ENCODE results near the gene DICER1. TPM values are rescaled to one million over a fixed set of nuclear protein-coding genes. Genes with fewer than 3 reads are reported as not detected.

DICER1 gene
- total RNA-seq, 2 donors from 2014 or later, result 49.3 to 53.7 TPM

- Histone ChIP-seq H3K36me3 (no peaks in the 10 kb centered on the region), H3K9ac (ENCODE audit: low read depth in 2 of 2, low read length in 2 of 2) (no peak overlapping the region), H3K4me1 (no peaks in the 10 kb centered on the region), H3K27me3 (no peaks in the 10 kb centered on the region), H3K4me3 (no peak overlapping the region), H3K9me3 (no peaks in the 10 kb centered on the region), H3K27ac (no peak overlapping the region)
- TF ChIP-seq, protein P1, sequence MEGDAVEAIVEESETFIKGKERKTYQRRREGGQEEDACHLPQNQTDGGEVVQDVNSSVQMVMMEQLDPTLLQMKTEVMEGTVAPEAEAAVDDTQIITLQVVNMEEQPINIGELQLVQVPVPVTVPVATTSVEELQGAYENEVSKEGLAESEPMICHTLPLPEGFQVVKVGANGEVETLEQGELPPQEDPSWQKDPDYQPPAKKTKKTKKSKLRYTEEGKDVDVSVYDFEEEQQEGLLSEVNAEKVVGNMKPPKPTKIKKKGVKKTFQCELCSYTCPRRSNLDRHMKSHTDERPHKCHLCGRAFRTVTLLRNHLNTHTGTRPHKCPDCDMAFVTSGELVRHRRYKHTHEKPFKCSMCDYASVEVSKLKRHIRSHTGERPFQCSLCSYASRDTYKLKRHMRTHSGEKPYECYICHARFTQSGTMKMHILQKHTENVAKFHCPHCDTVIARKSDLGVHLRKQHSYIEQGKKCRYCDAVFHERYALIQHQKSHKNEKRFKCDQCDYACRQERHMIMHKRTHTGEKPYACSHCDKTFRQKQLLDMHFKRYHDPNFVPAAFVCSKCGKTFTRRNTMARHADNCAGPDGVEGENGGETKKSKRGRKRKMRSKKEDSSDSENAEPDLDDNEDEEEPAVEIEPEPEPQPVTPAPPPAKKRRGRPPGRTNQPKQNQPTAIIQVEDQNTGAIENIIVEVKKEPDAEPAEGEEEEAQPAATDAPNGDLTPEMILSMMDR (IDR thresholded peaks at IDR 0.05), result no peak
- DNase-seq, result no peak
- intact Hi-C loops (cut with DNase I), result no loop called here
These were observed 113.4 kb downstream of the DICER1 start for GRCh38 chr14:95043732-95044462.

GRCh38 chr14:95043314-95043713 lies 114.0 kb downstream of the DICER1 start:
- TF ChIP-seq, protein P1 (IDR thresholded peaks at IDR 0.05), result no peak
- no peak for DNase-seq
- intact Hi-C loops (cut with DNase I), result no loop called here

DNA sequence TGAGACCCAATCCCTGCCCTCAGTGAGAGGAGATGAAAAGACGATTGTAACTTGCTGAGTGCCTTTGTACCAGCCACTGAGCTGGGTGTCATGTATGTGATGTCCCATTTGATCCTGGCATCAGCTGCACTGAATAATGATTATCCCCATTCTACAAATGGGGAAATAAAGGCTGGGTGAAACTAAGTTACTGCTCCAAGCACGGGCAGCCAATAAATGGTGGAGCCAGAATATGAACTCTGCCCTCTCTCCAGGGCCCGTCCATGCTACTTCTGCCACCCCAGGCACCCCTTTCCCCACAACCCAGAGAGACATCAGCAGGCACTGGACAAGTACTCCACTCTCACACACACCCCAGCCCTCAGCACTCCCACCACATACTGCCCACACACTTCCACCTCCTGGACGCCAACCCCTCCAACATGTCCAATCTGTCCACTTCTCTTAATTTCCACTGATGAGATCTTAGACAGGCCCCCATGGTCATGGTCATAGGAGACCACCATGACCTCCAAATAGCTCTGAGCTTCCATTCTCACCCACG lies 115.8 kb downstream of the DICER1 start:
- intact Hi-C loops (cut with DNase I), result no loop called here
- Histone ChIP-seq H3K9ac (ENCODE audit: low read depth in 2 of 2, low read length in 2 of 2) (peak overlapping the region in 1 of 2 donors; percentile 12), H3K4me1 (no peaks in the 10 kb centered on the region), H3K27ac (no peak overlapping the region), H3K36me3 (no peaks in the 10 kb centered on the region), H3K9me3 (no peaks in the 10 kb centered on the region), H3K4me3 (no peak overlapping the region), H3K27me3 (no peaks in the 10 kb centered on the region)
- no peak for DNase-seq
- TF ChIP-seq, protein P1 (IDR thresholded peaks at IDR 0.05), result no peak

More at GRCh38 chr14:95043314-95043713, 114.0 kb downstream of the DICER1 start:
- Histone ChIP-seq H3K27ac (no peak overlapping the region), H3K4me3 (no peak overlapping the region), H3K9ac (ENCODE audit: low read depth in 2 of 2, low read length in 2 of 2) (no peak overlapping the region), H3K9me3 (no peaks in the 10 kb centered on the region), H3K27me3 (no peaks in the 10 kb centered on the region), H3K4me1 (no peaks in the 10 kb centered on the region), H3K36me3 (no peaks in the 10 kb centered on the region)

GRCh38 chr14:95040708-95041476 lies 116.4 kb downstream of the DICER1 start:
- H3K9ac ChIP-seq (ENCODE audit: low read depth in 2 of 2, low read length in 2 of 2), result peak overlapping the region in 1 of 2 donors; percentile 12
- H3K4me3 ChIP-seq, result no peak overlapping the region
- H3K36me3 ChIP-seq, result no peaks in the 10 kb centered on the region
- TF ChIP-seq, protein P1 (IDR thresholded peaks at IDR 0.05), result no peak
- no peak overlapping the region for H3K27ac ChIP-seq
- no peaks in the 10 kb centered on the region for H3K4me1 ChIP-seq
- H3K27me3 ChIP-seq, result no peaks in the 10 kb centered on the region
- no peaks in the 10 kb centered on the region for H3K9me3 ChIP-seq
- intact Hi-C loops (cut with DNase I), result no loop called here
- DNase-seq, result peak; percentile 14

GRCh38 chr14:95039993-95040348 lies 117.4 kb downstream of the DICER1 start:
- peak; percentile 15 for DNase-seq
- no peaks in the 10 kb centered on the region for H3K36me3 ChIP-seq
- no peak overlapping the region for H3K27ac ChIP-seq
- no peaks in the 10 kb centered on the region for H3K27me3 ChIP-seq
- TF ChIP-seq, protein P1 (IDR thresholded peaks at IDR 0.05), result no peak
- intact Hi-C loops (cut with DNase I), result no loop called here
- no peaks in the 10 kb centered on the region for H3K9me3 ChIP-seq
- H3K9ac ChIP-seq (ENCODE audit: low read depth in 2 of 2, low read length in 2 of 2), result no peak overlapping the region
- H3K4me1 ChIP-seq, result no peaks in the 10 kb centered on the region
- no peak overlapping the region for H3K4me3 ChIP-seq

Measured in colonic mucosa (tissue), 4 donors.